ENCODE data around the gene SLC24A4. TPM values are rescaled to one million over a fixed set of nuclear protein-coding genes. Genes with fewer than 3 reads are reported as not detected.

Gene SLC24A4
- not detected for polyA plus RNA-seq (2012; ENCODE audit: insufficient read depth, insufficient read length)

- DNase-seq (ENCODE audit: low read depth, low spot score) = no peak
- no peak within 1 kb of the TSS for H3K4me3 ChIP-seq (ENCODE audit: low read length)
Measured at GRCh38 chr14:92323011-92323915, at the start of gene SLC24A4. SLC24A4 (plus strand) TSS chr14:92323165; CDS start chr14:92323831, 666 bp downstream.

- H3K4me3 ChIP-seq (ENCODE audit: low read length) = no peak overlapping the region
- no peak for DNase-seq (ENCODE audit: low read depth, low spot score)
Measured at GRCh38 chr14:92273166-92273565, 49.8 kb upstream of the SLC24A4 start.

- no peak for DNase-seq (ENCODE audit: low read depth, low spot score)
- H3K4me3 ChIP-seq (ENCODE audit: low read length) = no peak overlapping the region
Measured at GRCh38 chr14:92274055-92274454, 48.9 kb upstream of the SLC24A4 start.

GRCh38 chr14:92276074-92276473 is 46.9 kb upstream of the SLC24A4 start:
- no peak for DNase-seq (ENCODE audit: low read depth, low spot score)

GRCh38 chr14:92277031-92277430 is 45.9 kb upstream of the SLC24A4 start:
- H3K4me3 ChIP-seq (ENCODE audit: low read length) = no peak overlapping the region
- DNase-seq (ENCODE audit: low read depth, low spot score) = no peak

More at GRCh38 chr14:92276074-92276473, 46.9 kb upstream of the SLC24A4 start:
- no peak overlapping the region for H3K4me3 ChIP-seq (ENCODE audit: low read length)

GRCh38 chr14:92280554-92281262 is 42.3 kb upstream of the SLC24A4 start:
- H3K4me3 ChIP-seq (ENCODE audit: low read length) = no peak overlapping the region
- DNase-seq (ENCODE audit: low read depth, low spot score) = peak; percentile 37

GRCh38 chr14:92282669-92283068 is 40.3 kb upstream of the SLC24A4 start:
- DNase-seq (ENCODE audit: low read depth, low spot score) = no peak
- H3K4me3 ChIP-seq (ENCODE audit: low read length) = no peak overlapping the region

- no peak for DNase-seq (ENCODE audit: low read depth, low spot score)
- no peak overlapping the region for H3K4me3 ChIP-seq (ENCODE audit: low read length)
Measured at GRCh38 chr14:92285311-92285710, 37.7 kb upstream of the SLC24A4 start.

GRCh38 chr14:92287987-92288386 is 35.0 kb upstream of the SLC24A4 start:
- H3K4me3 ChIP-seq (ENCODE audit: low read length) = no peak overlapping the region
- no peak for DNase-seq (ENCODE audit: low read depth, low spot score)

- DNase-seq (ENCODE audit: low read depth, low spot score) = no peak
- H3K4me3 ChIP-seq (ENCODE audit: low read length) = no peak overlapping the region
Measured at GRCh38 chr14:92288994-92289660, 33.8 kb upstream of the SLC24A4 start.

- no peak overlapping the region for H3K4me3 ChIP-seq (ENCODE audit: low read length)
- no peak for DNase-seq (ENCODE audit: low read depth, low spot score)
Measured at GRCh38 chr14:92292673-92293072, 30.3 kb upstream of the SLC24A4 start.

- no peak overlapping the region for H3K4me3 ChIP-seq (ENCODE audit: low read length)
- DNase-seq (ENCODE audit: low read depth, low spot score) = no peak
Measured at GRCh38 chr14:92294506-92294905, 28.5 kb upstream of the SLC24A4 start.

GRCh38 chr14:92297818-92298595 is 25.0 kb upstream of the SLC24A4 start:
- H3K4me3 ChIP-seq (ENCODE audit: low read length) = no peak overlapping the region
- DNase-seq (ENCODE audit: low read depth, low spot score) = no peak

GRCh38 chr14:92302481-92302880 is 20.5 kb upstream of the SLC24A4 start:
- H3K4me3 ChIP-seq (ENCODE audit: low read length) = no peak overlapping the region
- DNase-seq (ENCODE audit: low read depth, low spot score) = no peak

GRCh38 chr14:92308716-92309115 is 14.2 kb upstream of the SLC24A4 start:
- H3K4me3 ChIP-seq (ENCODE audit: low read length) = no peak overlapping the region
- no peak for DNase-seq (ENCODE audit: low read depth, low spot score)

GRCh38 chr14:92309968-92310530 is 12.9 kb upstream of the SLC24A4 start:
- DNase-seq (ENCODE audit: low read depth, low spot score) = no peak
- no peak overlapping the region for H3K4me3 ChIP-seq (ENCODE audit: low read length)

- DNase-seq (ENCODE audit: low read depth, low spot score) = no peak
- no peak overlapping the region for H3K4me3 ChIP-seq (ENCODE audit: low read length)
Measured at GRCh38 chr14:92310776-92311375, 12.1 kb upstream of the SLC24A4 start.

GRCh38 chr14:92314182-92314581 is 8.8 kb upstream of the SLC24A4 start:
- H3K4me3 ChIP-seq (ENCODE audit: low read length) = no peak overlapping the region
- DNase-seq (ENCODE audit: low read depth, low spot score) = no peak

Data from Jurkat, Clone E6-1 (cell line).